ENCODE data around the gene GCN1.
"Not testable (repeated sequence)": the region's sequence is repeated elsewhere in the genome, so short reads cannot be mapped to it uniquely, and the experiment has no call there.

Gene GCN1

DNA sequence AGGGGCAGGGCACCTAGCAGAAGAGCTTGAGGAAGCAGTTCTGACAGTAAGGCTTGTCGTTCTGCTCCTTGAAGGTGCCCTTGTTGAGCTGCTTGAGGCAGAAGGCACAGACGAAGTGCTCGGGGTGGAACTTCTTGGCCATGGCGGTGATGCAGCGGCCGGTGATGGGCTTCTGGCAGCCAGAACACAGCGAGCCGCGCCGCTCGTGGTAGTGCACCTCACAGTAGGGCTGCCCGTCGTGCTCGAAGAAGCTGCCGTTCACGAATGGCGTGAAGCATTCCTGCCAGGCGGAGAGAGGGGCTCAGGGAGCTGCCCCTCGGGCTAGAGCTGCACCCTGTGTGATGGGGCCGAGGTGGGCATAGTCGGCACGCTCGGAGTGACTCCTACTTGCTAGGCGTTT, 17.8 kb upstream of the GCN1 start:
- TF ChIP-seq ZNF274 (IDR thresholded peaks at IDR 0.05; ENCODE audit: low read depth, low read length): no peak
- H3K4me3 ChIP-seq (ENCODE audit: low read length): no peak overlapping the region

DNA sequence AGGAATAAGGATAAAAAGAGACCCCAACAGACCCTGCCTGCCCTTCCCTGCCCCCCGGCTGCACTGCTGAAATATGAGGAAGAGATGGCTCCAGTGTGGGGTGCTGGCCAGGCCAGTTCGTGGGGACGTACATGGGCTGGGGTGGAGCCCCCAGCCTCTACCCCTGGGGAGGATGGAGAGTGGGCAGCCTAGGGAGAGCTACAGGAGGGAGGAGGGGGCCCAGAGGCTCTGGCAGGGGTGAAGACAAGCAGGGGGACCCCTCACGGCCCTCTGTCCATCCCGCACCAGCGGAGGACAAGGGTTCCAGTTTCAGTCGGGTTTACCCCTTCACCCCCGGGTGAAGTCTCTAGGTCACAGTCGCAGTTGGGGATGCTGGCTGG, 17.4 kb upstream of the GCN1 start:
- H3K4me3 ChIP-seq (ENCODE audit: low read length): no peak overlapping the region
- no peak for TF ChIP-seq ZNF274 (IDR thresholded peaks at IDR 0.05; ENCODE audit: low read depth, low read length)

DNA sequence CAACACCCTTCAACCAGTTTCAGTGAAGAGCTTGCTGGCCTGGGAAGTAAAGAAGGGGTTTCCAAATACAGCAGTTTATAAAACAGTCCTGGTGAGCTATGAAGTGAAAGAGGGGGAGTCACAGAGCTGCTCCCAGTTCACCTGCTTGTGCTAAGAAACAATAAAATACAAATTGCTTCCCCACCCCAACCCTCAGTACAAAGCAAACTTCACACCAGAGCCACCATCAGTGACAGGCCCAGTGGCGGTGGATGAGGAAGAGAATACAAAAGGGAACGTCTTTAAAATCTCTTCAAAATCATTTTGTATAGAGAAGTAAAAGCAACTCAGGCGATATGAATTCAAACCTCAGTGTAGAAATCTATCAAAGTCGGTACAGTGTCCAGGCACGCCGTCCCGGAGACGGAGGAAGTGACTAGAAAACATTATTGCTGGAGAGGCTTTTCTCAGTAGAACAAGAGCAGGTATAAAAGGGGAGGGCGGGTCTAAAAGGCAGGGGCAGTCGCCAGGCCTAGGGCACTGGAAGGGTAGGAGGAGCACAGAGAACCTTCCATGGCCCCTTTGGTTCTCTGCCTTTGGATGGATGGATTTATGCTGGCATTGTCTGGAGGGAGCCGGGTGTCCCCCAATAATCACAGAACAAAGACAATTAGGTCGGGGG, 16.9 kb upstream of the GCN1 start:
- H3K4me3 ChIP-seq (ENCODE audit: low read length): no peak overlapping the region
- TF ChIP-seq ZNF274 (IDR thresholded peaks at IDR 0.05; ENCODE audit: low read depth, low read length): no peak

DNA sequence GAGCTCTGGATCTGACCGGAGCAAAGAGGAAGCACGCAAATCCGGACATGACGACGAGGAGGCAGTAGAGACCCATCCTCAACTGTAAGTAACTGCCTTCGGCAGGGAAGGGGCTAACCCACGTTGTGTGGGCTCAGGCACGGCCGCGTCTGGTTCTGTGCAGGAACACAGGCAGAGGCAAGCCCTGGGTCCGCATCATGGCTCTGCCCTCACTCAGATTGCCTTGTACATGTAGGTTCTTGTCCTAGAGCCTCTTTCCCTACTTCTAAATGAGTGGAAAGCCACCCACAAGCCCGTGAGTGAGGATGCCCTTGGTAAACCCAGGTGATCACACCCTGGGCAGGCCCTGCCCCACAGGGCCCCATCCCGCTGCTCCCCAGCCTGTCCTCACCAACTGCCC, 15.3 kb upstream of the GCN1 start:
- no peak for TF ChIP-seq ZNF274 (IDR thresholded peaks at IDR 0.05; ENCODE audit: low read depth, low read length)
- no peak overlapping the region for H3K4me3 ChIP-seq (ENCODE audit: low read length)

DNA sequence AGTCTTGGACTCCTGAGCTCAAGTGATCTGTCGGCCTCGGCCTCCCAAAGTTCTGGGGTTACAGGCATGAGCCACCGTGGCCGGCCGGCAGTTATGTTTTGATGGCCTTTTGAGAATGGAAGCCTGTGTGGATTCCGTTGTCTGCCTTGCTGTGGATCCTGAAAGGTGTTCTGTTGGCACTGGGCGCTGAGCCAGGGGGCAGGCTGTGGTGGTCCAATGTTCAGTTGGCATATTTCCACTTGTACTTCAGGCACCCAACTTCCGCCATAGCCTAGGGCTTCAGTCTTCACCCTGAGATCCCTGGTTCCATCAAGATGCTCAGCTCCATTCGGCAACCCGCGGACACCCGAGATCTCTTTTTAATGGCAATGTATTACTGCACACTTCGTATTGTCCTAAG, 12.7 kb upstream of the GCN1 start:
- TF ChIP-seq ZNF274 (IDR thresholded peaks at IDR 0.05; ENCODE audit: low read depth, low read length): no peak
- no peak overlapping the region for H3K4me3 ChIP-seq (ENCODE audit: low read length)

DNA sequence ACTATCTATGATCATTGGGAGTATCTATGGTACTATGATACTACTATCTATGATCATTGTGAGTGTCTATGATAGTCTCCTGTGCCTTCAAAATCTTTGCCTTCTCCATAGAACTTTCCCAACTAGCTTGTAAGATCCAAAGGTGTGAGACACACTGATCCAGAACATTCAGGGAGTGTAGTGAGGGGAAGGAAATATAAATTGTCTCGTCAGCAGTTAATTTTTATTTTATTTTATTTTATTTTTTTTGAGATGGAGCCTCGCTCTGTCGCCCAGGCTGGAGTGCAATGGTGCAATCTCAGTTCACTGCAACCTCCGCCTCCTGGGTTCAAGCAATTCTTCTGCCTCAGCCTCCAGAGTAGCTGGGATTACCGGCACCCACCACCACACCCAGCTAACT, 12.3 kb upstream of the GCN1 start:
- not testable (repeated sequence) for H3K4me3 ChIP-seq (ENCODE audit: low read length)

DNA sequence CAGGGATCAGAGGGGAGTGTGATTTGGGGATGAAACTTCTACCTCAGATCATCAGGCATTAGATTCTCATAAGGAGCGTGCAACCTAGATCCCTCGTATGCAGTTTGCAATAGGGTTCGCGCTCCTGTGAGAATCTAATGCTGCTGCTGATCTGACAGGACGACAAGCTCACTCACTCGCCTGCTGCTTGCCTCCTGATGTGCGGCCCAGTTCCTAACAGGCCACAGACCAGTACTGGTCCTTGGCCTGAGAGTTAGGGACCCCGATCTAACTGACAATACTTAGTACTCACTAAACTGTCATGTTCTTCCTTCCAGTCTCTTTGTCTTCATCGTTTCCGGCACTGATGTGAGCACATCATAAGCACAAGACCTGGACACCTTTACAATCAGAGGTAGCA, 11.7 kb upstream of the GCN1 start:
- no peak for TF ChIP-seq ZNF274 (IDR thresholded peaks at IDR 0.05; ENCODE audit: low read depth, low read length)

DNA sequence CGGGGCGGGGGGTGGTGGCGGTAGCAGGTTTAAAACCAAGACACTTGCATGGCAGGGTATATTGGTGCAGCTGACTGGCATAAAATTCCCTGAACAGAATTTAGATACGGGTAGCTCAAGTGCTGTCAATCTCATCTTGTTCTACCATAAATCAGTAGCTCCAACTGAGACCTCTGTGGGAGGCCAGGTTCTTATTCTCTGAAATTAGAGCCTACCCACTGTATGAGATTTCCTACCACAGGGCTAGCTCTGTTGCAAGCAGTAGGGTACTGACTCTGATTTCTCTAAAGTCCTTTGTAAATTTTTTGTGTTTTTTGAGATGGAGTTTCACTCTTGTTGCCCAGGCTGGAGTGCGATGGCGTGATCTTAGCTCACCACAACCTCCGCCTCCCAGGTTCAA, 9.7 kb upstream of the GCN1 start:
- no peak overlapping the region for H3K4me3 ChIP-seq (ENCODE audit: low read length)
- TF ChIP-seq ZNF274 (IDR thresholded peaks at IDR 0.05; ENCODE audit: low read depth, low read length): no peak

More for the DNA sequence above, 11.7 kb upstream of the GCN1 start:
- no peak overlapping the region for H3K4me3 ChIP-seq (ENCODE audit: low read length)

DNA sequence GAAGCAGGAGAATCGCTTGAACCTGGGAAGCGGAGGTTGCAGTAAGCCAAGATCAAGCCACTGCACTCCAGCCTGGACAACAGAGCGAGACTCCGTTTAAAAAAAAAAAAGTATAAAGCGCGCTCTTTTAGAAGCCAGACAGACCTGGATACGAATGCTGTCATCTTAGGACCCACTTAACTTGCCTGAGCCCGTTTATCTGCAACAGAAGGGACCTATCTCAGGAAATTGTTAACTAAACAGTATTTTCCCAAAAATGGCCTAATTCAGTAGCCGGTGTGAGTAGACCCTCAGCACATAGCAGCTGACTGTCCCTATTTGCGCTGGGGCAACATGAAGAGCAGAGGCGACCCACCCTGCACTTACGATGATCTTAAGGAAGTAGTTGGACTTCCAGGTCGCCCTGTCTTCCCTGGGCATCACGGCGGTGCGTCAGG, 5.9 kb upstream of the GCN1 start:
- no peak for TF ChIP-seq ZNF274 (IDR thresholded peaks at IDR 0.05; ENCODE audit: low read depth, low read length)
- peak overlapping the region; percentile 97 for H3K4me3 ChIP-seq (ENCODE audit: low read length)

DNA sequence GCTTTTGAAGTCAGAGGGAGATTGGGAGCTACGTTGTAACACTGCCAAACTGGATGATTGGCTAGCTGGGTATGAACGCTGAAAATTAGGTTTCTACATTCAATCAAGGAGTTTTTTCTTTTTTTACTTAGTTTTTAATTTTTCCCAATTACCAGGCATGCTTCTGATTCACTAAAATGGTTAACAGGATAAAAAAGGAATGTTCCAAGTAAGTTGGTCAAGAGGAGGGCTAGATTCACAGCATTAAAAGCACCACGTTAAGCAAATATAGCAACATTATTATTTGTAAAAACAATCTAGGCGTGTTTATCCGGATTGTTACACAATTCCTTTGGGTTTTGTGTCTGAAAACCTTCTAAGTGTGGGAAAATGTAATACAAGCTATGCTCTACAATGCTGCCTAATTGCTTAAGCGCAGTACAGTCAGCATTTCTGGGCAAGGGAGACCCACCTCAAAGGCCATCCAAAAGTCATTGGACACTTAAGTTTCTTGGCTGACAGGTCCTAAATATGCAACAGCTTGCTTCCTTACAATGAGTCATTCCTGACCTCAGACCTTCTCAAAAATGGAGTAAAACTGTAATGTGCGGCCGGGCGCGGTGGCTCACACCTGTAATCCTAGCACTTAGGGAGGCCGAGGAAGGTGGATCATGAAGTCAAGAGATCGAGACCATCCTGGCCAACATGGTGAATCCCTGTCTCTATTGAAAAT, 5.2 kb upstream of the GCN1 start:
- H3K4me3 ChIP-seq (ENCODE audit: low read length): peak overlapping the region; percentile 97
- TF ChIP-seq ZNF274 (IDR thresholded peaks at IDR 0.05; ENCODE audit: low read depth, low read length): no peak

DNA sequence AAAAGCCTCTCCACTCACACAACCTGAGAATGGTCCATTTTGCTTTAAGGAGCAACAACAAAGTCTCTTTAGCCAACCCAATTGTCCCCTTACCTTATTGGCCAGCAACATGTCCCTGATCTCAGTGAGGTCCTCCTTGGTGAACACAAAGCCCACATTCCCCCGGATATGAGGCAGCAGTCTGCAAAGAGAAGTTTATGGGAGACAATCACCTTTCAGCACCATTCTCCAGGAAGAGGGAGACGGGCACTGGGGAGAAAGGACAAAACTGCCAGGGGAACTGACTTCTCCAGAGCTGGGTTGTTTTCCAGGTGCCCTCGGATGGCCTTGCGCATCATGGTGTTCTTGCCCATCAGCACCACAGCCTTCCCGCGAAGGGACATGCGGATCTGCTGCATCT, 4.5 kb upstream of the GCN1 start:
- peak overlapping the region; percentile 97 for H3K4me3 ChIP-seq (ENCODE audit: low read length)
- no peak for TF ChIP-seq ZNF274 (IDR thresholded peaks at IDR 0.05; ENCODE audit: low read depth, low read length)

DNA sequence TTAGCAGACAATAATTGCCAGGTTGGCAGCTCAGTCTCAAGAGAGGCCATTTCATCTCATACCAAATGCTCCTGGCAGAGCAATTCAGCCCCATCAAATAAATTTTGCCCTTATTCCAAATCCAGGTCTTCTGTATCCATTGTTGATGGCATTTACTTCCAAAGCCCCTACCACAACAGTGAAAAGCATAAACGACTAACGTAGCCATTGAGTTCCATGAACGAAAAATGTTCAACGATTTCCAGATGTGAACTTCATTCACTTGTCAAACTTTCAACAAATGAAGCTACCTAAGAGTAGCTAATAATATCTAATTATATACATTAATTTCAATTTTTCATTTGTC, 3.0 kb upstream of the GCN1 start:
- H3K4me3 ChIP-seq (ENCODE audit: low read length): no peak overlapping the region
- TF ChIP-seq ZNF274 (IDR thresholded peaks at IDR 0.05; ENCODE audit: low read depth, low read length): no peak

DNA sequence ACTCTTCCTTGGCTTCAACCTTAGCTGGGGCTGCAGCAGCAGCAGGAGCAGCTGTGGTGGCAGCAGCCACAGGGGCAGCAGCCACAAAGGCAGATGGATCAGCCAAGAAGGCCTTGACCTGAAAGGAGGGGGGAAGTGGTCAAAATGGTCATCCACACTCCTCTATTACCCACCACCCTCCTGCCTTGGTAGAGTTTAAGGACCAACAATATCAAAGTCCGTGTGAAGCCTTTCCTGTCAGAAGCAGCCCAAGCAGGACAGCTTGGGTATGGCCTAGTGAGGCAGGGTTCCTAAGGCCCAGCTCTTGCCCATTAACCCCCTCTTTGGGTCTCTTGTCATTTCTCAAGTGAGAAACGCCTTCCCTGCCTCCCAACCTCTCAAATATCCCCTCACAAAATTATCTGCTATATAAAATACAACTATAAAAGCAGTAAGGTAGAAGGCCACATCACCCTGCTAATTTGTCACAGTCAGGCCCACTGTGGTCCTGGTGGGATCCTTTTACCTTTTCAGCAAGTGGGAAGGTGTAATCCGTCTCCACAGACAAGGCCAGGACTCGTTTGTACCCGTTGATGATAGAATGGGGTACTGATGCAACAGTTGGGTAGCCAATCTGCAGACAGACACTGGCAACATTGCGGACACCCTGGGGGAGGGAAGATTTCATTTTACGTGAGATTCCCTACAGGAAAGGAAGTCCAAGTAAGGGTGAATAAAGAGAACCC, 2.5 kb upstream of the GCN1 start:
- not testable (repeated sequence) for H3K4me3 ChIP-seq (ENCODE audit: low read length)

DNA sequence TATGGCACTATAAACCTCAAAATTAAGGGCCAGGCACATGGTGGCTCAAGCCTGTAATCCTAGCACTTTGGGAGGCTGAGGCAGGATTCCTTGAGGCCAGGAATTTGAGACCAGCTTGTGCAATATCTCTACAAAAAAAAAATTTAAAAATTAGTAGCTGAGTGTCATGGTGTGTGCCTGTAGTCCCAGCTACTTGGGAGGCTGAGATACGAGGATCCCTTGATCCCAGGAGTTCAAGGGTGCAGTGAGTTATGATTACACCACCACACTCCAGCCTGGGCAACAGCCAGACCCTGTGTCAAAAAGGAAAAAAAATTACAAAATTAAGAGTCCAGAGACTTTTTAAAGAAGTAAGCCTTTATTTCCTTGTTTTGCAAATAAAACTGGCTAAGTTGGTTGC, 1.8 kb upstream of the GCN1 start:
- no peak for TF ChIP-seq ZNF274 (IDR thresholded peaks at IDR 0.05; ENCODE audit: low read depth, low read length)
- no peak overlapping the region for H3K4me3 ChIP-seq (ENCODE audit: low read length)

DNA sequence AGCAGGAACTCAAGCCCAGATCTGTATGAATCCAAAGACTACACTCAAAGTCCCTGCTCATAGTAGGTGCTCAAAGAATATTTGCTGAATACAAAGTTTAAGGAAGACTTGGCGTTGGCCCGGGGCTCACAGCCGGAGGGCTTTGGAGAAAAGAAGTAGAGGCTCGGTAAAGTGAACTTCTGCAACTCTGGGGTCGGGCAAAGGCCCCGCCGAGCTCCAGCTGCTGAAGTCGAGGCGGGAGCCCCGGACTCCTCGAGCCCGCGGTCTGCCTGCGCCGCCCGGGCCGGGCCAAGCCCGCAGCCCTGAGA, 335 bp downstream of the GCN1 start:
- TF ChIP-seq ZNF274 (IDR thresholded peaks at IDR 0.05; ENCODE audit: low read depth, low read length): no peak
- H3K4me3 ChIP-seq (ENCODE audit: low read length): peak overlapping the region; percentile 98

DNA sequence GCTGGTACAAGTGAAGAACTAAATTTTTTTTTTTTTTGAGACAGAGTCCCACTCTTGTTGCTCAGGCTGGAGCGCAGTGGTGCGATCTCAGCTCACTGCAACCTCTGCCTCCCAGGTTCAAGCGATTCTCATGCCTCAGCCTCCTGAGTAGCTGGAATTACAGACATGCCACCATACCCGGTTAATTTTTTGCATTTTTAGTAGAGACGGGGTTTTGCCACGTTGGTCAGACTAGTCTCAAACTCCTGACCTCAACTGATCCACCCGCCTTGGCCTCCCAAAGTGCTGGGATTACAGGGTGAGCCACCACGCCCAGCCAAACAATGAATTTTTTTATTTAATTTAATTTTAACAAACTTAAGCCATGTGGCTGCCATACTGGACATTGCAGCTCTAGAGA, 1.2 kb downstream of the GCN1 start:
- peak overlapping the region; percentile 98 for H3K4me3 ChIP-seq (ENCODE audit: low read length)
